GM10266 (cell line): ENCODE results near the gene PPOX.

ENCODE experiments used
- DNase-seq: peaks from one replicate; pipeline ENCODE4 v3.0.0; 2012; ENCODE audit errors: extremely low spot score
- CTCF ChIP-seq: IDR thresholded peaks from 2 replicates; pipeline ENCODE4 v1.5.1; 2012; ENCODE audit warnings: mild to moderate bottlenecking, low read depth; ENCODE audit not compliant: control insufficient read depth, insufficient read depth; ENCODE audit errors: missing control alignments

The PPOX gene

GRCh38 chr1:161199506-161200139 is 33.4 kb downstream of the PPOX start:
- DNase-seq, result no peak
- no peak for TF ChIP-seq CTCF

- DNase-seq, result no peak
Measured at GRCh38 chr1:161200421-161200991, 34.3 kb downstream of the PPOX start.

DNA sequence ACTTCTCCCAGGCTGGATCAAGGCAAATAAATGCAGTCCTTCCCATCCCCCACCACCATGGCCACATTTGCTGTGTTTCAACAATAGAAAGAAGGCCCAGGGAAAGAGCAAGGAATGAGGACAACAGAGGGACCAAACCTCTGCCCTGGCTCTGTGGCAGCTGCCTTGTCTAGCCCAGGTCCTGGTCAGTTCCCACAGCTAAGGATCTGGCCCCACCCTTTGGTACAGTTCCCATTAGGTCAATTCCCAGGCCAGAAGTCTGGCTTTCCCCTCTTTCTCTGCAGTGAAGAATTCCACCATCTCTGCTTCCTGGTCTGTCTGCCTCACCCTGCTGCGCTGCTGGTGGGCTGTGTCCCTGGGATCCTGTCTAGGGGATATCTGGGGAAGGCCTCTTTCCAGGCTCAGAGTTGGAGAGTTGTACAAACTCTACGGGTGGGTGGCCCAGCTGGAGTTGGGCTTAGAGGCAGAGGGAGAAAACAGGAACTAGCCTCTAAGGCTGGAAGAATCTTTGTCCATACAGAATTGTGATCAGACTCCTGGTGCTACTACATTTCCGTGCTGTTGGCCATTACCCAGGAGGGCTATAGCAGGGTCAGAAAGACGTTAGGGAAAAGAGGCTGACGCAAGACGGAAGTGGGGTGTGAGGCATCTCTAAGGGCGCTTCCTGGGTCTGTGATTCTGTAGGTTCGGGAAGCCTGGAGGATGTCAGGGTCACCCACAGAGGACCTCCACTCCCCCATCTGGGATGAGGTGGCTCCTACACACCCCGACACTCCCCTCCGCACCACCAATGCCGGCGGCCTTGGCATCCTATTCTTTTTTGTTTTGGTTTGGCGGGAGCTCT is 35.0 kb downstream of the PPOX start:
- DNase-seq, result no peak
- no peak for TF ChIP-seq CTCF

More at GRCh38 chr1:161200421-161200991, 34.3 kb downstream of the PPOX start:
- no peak for TF ChIP-seq CTCF

GRCh38 chr1:161201836-161202712 is 35.8 kb downstream of the PPOX start, which contains the start of gene NDUFS2:
Gene NDUFS2, plus strand, starts transcription at chr1:161202367. Its CDS starts 19 bp downstream, at chr1:161202386.
- TF ChIP-seq CTCF, result peak; percentile 30
- peak; percentile 92 for DNase-seq

GRCh38 chr1:161206411-161207140 is 40.4 kb downstream of the PPOX start:
- no peak for TF ChIP-seq CTCF
- no peak for DNase-seq

DNA sequence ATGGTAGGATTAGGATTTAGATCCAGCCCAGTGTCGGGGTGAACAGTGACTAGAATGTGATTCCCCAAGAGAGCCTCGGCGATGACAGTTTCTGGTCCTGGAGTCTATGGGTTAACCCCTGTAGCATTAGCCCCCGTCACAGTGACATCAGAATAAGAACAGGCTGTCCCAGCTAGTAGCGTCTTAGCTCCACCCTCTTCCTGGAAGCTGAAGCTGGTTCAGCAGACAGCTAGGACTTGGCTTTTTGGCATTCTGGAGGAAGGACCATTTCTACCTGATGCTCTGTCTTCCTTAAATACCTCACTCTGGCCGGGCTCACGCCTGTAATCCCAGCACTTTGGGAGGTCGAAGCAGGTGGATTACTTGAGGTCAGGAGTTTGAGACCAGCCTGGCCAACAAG is 40.9 kb downstream of the PPOX start:
- TF ChIP-seq CTCF, result no peak
- no peak for DNase-seq
